ENCODE results near the gene TMC1. TPM values are rescaled to one million over a fixed set of nuclear protein-coding genes. Genes with fewer than 3 reads are reported as not detected.

The TMC1 gene
- total RNA-seq, 2 experiments from 2014 or later: not detected

- TF ChIP-seq CTCF (IDR thresholded peaks at IDR 0.05): no peak
- POLR2A ChIA-PET: no interaction called here
- Histone ChIP-seq H3K4me3 (ENCODE audit: low read length) (no peak overlapping the region), H3K27ac (ENCODE audit: low read depth in 1 of 2, low read length in 2 of 2) (no peak overlapping the region), H3K36me3 (ENCODE audit: insufficient read depth, low read length) (no peaks in the 10 kb centered on the region), H3K4me1 (ENCODE audit: insufficient read depth, low read length) (no peaks in the 10 kb centered on the region), H3K9me3 (ENCODE audit: control insufficient read depth in 1 of 2, insufficient read depth in 1 of 2, low read length in 2 of 2) (no peaks in the 10 kb centered on the region), H3K27me3 (ENCODE audit: control insufficient read depth in 1 of 2, insufficient read depth in 2 of 2, low read length in 2 of 2) (no peaks in the 10 kb centered on the region)
- Mint-ChIP-seq H3K27me3 (peaks cover 21% of the 10 kb centered on the region), H3K27ac (no peak overlapping the region), H3K36me3 (ENCODE audit: low read depth) (no peaks in the 10 kb centered on the region), H3K4me3 (no peak overlapping the region), H3K9me3 (no peaks in the 10 kb centered on the region), H3K4me1 (ENCODE audit: low read depth) (no peaks in the 10 kb centered on the region)
- intact Hi-C loops (cut with DNase I, micrococcal nuclease): no loop called here
- CTCF ChIA-PET: interaction anchor here (0.6 kb wide), 1 partner anchor 132 kb away, joined by 3 read pairs; no protein-coding TSS in a partner anchor
- DNase-seq (no peak), ATAC-seq (ENCODE audit: poor library complexity) (no peak)
Measured at GRCh38 chr9:72753266-72753893, 232.0 kb downstream of the TMC1 start.

GRCh38 chr9:72755836-72756235, 234.4 kb downstream of the TMC1 start:
- TF ChIP-seq CTCF (IDR thresholded peaks at IDR 0.05): no peak
- H3K4me1 Mint-ChIP-seq (ENCODE audit: low read depth): no peaks in the 10 kb centered on the region
- no peak overlapping the region for H3K27ac Mint-ChIP-seq
- Histone ChIP-seq H3K4me3 (ENCODE audit: low read length) (no peak overlapping the region), H3K4me1 (ENCODE audit: insufficient read depth, low read length) (no peaks in the 10 kb centered on the region), H3K36me3 (ENCODE audit: insufficient read depth, low read length) (no peaks in the 10 kb centered on the region), H3K9me3 (ENCODE audit: control insufficient read depth in 1 of 2, insufficient read depth in 1 of 2, low read length in 2 of 2) (no peaks in the 10 kb centered on the region), H3K27ac (ENCODE audit: low read depth in 1 of 2, low read length in 2 of 2) (no peak overlapping the region), H3K27me3 (ENCODE audit: control insufficient read depth in 1 of 2, insufficient read depth in 2 of 2, low read length in 2 of 2) (no peaks in the 10 kb centered on the region)
- H3K4me3 Mint-ChIP-seq: no peak overlapping the region
- no peaks in the 10 kb centered on the region for H3K36me3 Mint-ChIP-seq (ENCODE audit: low read depth)
- intact Hi-C loops (cut with DNase I, micrococcal nuclease): no loop called here
- peaks cover 27% of the 10 kb centered on the region for H3K27me3 Mint-ChIP-seq
- no peaks in the 10 kb centered on the region for H3K9me3 Mint-ChIP-seq
- no peak for DNase-seq
- ChIA-PET CTCF (no interaction called here), POLR2A (no interaction called here)
- no peak for ATAC-seq (ENCODE audit: poor library complexity)

- no peaks in the 10 kb centered on the region for H3K9me3 ChIP-seq (ENCODE audit: control insufficient read depth in 1 of 2, insufficient read depth in 1 of 2, low read length in 2 of 2)
- H3K36me3 Mint-ChIP-seq (ENCODE audit: low read depth): no peaks in the 10 kb centered on the region
- H3K27me3 ChIP-seq (ENCODE audit: control insufficient read depth in 1 of 2, insufficient read depth in 2 of 2, low read length in 2 of 2): no peaks in the 10 kb centered on the region
- H3K27me3 Mint-ChIP-seq: peaks cover 33% of the 10 kb centered on the region
- intact Hi-C loops (cut with DNase I, micrococcal nuclease): no loop called here
- no peak for DNase-seq
- H3K27ac Mint-ChIP-seq: no peak overlapping the region
- no peak for TF ChIP-seq CTCF (IDR thresholded peaks at IDR 0.05)
- H3K4me1 ChIP-seq (ENCODE audit: insufficient read depth, low read length): no peaks in the 10 kb centered on the region
- no peak overlapping the region for H3K4me3 Mint-ChIP-seq
- no peaks in the 10 kb centered on the region for H3K9me3 Mint-ChIP-seq
- H3K4me3 ChIP-seq (ENCODE audit: low read length): no peak overlapping the region
- ATAC-seq (ENCODE audit: poor library complexity): no peak
- no peaks in the 10 kb centered on the region for H3K36me3 ChIP-seq (ENCODE audit: insufficient read depth, low read length)
- no peak overlapping the region for H3K27ac ChIP-seq (ENCODE audit: low read depth in 1 of 2, low read length in 2 of 2)
- H3K4me1 Mint-ChIP-seq (ENCODE audit: low read depth): no peaks in the 10 kb centered on the region
- CTCF ChIA-PET: interaction anchor here (0.9 kb wide), 1 partner anchor 11 kb away, joined by 3 read pairs; no protein-coding TSS in a partner anchor
- POLR2A ChIA-PET: no interaction called here
Measured at GRCh38 chr9:72758944-72759343, 237.5 kb downstream of the TMC1 start.
